Cortex of kidney (tissue), 1 donor: ENCODE measurements around the gene FGGY.
"Not testable (repeated sequence)": the region's sequence is repeated elsewhere in the genome, so short reads cannot be mapped to it uniquely, and the experiment has no call there.

ENCODE experiments used
- DNase-seq: peaks from one replicate; lab custom pipeline; 2025; lab: John Stamatoyannopoulos, UW

Gene FGGY

DNA sequence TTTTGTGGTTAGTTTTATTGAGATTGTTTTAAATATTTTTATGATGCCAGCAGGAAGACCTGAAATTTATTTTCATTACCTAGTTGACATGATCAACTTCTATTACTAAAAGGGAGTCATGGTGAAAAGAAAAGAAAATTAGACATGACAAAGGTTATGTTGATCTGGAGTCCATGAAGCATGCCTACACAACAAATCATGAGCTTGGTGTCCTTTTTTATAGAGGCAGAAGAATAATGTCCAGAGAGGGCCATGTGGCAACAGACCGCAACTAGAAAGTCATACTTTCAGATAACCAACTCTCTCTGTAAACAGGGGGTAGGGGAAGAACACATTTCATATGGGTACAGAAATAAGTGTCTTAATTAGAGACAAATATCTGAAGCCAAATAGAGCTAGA, 342.4 kb downstream of the FGGY start:
- no peak for DNase-seq

GRCh38 chr1:59640851-59641250, 344.0 kb downstream of the FGGY start:
- no peak for DNase-seq

DNA sequence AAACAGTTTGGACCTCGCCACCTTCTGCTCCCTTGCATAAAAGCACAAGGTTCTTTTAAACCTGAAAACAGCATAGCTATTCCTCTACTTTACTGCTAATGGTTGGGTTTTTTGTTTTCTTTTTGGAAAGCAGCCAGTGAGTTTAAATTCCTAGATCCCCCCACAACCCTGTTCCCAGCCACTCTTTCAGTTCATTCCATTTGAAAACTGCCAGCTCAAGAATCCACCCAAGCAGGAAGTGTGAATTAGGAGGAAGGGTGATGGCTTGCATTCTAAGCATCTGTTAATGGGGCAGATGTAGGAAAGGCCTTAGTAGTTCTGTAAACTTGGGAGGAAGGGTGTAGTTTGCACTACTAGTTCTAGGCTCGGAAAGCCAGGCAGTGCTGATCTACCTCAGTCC, 344.9 kb downstream of the FGGY start:
- DNase-seq: no peak

DNA sequence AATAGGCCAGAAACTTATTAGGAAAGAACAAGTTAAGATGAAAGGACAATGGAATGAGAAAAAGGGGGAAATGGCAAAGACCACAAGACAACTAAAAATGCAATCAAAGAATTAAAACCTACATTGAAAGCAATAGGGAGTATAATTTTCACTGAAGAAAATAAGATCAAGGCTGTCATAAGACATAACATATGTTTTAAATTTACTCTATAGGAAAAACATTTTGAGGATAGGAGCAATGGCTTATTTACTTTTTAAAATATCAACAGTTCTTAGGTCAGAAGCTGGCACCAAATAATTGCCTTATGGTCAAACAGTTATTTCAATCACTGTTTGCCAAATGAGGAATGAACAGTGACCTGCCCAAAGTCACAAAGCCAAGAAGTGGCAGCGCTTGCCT, 346.6 kb downstream of the FGGY start:
- DNase-seq: no peak

DNA sequence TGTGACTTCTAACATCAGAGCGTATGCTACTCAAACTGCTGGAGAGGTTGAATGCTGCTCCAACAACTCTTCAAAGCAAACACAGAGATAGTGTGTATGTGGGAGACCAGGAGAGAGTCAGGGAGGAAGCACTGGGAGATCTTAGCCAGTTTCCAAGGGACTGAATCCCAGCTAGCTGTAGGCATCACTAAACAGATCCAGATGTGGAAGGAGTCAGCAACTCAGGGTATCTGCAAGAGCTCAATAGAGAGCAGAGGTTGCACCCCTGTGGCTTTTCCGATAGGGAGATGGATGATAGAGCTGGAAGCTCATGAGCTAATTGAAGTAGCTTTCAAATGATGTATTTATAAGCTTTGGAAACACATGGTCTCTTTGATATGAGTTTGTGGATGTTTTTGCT, 349.0 kb downstream of the FGGY start:
- DNase-seq: no peak

- DNase-seq: not testable (repeated sequence)
These were observed 356.5 kb downstream of the FGGY start for GRCh38 chr1:59653142-59653958.

DNA sequence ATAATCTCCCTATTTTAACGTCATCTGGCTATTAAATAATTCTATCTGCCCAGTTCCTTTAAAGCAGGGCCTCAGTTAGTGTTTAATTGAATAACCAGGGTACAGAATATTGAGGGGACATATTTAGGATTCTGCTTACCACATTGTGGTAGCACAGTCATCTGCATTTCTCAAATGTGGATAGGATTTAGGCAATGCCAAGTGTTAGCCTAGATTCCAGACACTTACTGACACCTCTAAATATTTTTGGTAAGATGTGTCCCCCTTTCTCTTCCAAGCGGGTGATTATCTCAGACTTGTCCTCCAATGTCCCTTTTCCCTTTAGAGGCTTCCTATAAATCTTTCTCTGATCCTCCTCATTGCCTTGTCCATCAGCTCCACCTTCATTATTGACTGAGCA, 357.1 kb downstream of the FGGY start:
- no peak for DNase-seq

GRCh38 chr1:59657873-59658465, 361.1 kb downstream of the FGGY start:
- DNase-seq: no peak

DNA sequence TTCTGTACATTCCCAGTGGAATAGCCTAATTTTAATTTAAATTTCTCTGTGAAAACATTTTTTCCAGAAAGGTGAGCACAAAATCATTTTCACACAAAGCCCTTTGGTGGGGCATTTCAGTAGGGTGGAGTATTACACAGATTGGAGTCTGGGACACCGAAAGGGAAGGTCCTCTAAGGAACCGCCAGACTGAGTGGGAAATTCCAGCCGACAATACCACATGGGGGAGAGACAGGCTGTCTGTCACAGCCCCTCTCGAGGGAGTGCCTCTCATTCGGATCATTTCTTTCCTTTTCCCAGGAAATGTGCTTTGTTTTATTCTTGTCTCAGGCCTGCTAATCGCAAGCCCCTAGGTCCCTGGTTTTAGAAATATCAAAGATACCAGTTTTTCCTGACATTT, 367.3 kb downstream of the FGGY start:
- no peak for DNase-seq

DNA sequence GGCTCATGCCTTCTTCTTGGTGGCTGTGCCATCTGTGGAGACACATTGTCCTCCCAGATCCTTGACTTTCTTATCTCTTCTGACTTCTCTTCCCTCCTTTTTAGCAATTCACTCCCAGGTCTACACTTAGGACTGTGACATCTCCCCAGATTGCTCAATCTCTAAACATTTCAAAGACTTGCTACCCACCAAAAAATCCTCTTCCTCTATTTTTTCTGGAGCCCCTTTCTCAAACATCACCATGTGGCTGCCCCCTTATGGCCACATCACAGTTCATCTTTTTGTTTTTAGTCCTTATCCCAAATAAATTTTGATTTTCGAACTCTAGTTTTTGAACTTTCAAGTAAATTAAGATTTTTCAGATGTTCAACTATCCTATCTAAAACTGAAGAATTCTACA, 369.2 kb downstream of the FGGY start:
- DNase-seq: no peak

DNA sequence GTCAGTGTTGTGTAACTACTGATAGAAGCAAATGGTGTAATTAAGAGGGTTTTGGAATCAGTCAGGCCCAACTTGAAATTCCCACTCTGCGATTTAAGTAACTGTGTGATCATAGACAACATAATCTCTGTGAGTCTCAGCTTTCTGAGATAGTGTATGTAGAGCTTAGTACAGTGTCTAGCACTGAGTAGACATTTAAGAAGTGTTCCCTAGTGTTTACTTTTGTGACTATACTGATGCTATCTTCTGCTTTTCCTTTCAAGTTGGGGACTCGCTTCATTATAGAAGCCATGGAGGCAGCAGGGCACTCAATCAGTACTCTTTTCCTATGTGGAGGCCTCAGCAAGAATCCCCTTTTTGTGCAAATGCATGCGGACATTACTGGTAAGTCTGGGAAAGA, 370.1 kb downstream of the FGGY start:
- no peak for DNase-seq

GRCh38 chr1:59669752-59670312, 372.9 kb downstream of the FGGY start:
- no peak for DNase-seq

GRCh38 chr1:59670662-59671061, 373.8 kb downstream of the FGGY start:
- DNase-seq: no peak

DNA sequence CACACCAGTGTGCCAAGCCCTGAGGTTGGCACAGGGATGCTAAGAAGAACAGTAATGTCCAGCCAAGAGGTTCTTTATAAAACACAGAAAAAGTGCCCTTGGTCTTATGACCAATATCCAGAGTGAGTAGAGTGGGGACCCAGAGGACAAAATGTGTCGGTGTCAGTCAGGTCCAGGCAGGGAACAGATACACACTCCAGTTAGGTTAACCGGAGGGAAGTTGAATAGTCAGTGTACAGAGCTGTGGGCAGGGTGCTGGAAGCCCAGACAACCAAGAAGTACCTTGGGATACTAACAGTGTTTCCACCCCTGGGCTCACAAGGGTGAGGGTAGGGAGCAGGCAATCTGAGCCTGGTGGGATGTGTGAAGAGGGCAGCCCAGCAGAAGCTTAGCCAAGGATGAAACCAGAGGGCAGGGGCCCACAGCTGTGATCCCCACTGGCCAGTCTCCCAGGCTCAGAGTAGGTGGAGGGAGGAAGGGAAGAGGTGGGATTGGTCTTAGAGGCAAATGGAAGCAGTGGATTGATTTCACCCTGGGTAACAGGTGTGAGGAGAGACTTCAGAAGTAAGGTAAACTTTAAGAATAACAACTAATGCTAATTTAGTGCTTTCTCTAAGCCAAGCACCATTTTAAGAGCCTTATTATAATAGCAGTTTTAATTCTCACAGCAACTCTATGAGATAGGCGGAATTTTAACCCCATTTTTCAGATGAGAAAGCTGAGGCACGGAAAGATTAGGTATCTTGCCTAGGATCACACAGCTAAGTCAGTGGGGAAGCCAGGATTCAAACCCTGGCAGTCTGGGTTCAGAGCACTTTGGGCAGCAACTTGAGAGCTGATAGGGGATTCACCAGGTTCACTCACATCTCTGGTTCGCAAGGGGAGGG, 374.4 kb downstream of the FGGY start:
- no peak for DNase-seq

DNA sequence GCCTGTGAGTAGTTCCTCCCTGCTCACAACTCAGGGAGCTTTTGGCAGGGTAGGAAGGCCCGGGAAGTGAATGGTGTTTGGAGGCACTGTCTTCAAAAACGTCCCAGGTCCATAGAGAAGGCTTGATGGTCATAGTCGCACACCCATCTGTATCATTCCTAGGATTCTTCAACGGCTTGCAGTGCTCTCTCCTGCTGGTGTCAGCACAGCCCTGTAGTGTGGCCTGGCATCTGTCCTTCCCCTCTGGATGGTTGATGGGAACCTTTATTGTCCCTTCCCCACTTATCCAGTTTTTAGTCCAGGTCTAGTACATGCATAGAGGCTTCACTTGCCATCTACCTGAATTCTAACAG, 375.0 kb downstream of the FGGY start:
- DNase-seq: no peak

DNA sequence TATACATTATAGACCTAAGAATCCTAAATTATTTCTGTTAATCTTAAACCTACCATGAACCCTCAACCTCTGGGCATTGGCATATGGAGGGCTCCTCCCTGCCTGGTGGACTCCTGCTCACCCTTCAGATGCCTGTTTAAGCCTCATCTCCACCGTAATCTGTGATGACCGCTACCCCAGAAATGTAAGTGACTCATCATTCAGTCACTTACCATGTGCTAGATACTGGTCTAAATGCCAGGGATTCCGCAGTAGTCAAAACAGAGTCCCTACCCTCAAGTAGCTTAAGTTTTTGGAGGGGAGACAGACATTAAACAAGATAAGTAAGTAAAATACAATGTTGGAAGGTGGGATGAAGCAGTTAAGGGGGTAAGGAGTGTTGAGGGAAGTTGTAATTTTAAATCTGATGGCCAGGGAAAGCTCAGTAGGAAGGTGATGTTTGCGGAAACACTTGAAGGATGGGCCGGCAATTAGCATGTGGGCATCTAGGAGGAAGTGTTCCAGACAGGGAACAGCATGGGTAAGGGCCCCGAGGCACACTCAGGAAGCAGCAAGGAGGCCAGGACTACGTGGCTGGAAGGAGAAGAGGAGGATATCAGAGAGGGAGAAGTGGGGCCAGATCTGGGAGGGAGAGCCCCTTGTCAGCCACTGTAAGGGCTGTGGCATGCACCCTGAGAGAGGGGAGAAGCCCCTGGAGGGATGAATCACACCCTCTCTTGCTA, 376.1 kb downstream of the FGGY start:
- no peak for DNase-seq

DNA sequence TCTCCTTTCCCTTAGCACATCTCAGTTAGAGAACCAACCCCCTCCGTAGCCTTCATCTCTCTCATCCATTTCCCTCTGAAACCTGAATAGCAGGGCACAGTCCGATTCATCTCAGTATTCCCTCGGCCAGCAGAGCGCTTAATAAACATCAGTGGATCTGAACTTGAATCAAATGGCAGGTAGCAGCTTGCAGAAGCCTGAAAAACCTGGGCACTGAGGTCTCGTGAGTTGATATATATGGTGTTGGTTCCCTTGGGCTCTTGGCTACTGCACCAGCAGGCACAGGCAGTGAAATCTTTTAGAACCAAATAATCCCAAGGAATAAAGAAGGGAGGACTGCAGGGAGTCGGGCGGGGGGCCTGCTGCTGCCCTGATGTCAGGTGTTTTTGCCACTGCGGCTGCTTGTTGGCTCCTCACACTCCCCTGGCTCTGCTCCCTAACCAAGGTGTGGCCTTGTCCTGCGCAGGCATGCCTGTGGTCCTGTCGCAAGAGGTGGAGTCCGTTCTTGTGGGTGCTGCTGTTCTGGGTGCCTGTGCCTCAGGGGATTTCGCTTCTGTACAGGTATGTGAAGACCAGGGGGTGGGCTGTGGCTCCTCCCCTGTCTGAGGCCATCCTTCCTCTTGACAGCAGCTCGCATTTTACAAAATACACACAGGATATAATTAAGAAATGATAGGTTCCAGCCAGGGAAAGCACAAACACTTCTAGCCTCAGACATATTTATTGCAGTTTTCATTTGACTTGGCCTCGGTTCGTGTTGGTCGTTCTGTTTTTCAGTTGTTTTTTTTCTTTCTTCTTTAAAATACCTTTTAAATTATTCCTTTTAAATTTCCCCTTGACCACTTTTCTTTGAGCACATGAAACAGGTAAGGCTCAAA, 376.9 kb downstream of the FGGY start:
- DNase-seq: no peak

GRCh38 chr1:59674595-59674994, 377.7 kb downstream of the FGGY start:
- DNase-seq: no peak

- DNase-seq: no peak
These were observed 379.0 kb downstream of the FGGY start for GRCh38 chr1:59675936-59676335.

DNA sequence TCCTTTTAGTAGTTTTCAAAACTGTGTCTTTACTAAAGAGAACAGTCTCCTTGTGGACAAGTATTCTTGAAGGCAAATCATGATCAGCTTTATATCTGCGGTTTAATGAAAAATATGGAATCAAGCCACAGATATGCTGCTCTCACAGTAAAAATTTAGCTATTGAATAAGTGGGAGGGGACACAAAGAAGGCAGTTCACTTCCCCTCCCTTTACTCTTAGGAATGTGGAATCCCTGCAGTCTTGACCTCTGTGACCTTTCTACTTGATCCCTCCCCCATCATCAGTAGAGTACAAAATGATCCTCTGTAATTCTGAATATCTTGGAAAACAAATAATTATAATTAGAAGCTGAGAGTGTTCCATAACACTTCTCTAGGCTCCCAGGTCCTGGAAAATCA, 381.1 kb downstream of the FGGY start:
- no peak for DNase-seq
